CD4-positive, alpha-beta memory T cell (primary cell): Measurements from ENCODE around the gene GALNTL6. TPM values are rescaled to one million over a fixed set of nuclear protein-coding genes. Genes with fewer than 3 reads are reported as not detected.

Source experiments
- CTCF ChIA-PET: fragments of 350-600 bp; sonication (Branson Sonifier 250); formaldehyde crosslinking; loops from one replicate; lab custom pipeline; 2021; ENCODE audit warnings: inconsistent platforms; ENCODE audit not compliant: partially characterized antibody; lab: Charles Lee
- POLR2A ChIA-PET: fragments of 350-600 bp; sonication (Branson Sonifier 250); formaldehyde crosslinking; loops from one replicate; lab custom pipeline; 2021; ENCODE audit not compliant: partially characterized antibody; lab: Charles Lee
- DNase-seq, 5 donors: peaks; one replicate each; pipeline versions ENCODE4 v3.0.0 to v3.0.0-alpha.2; 2020 to 2022; ENCODE audit warnings: mixed read lengths in 1 of 5
- H3K27ac ChIP-seq: one replicate; pipeline ENCODE4 v1.7.0; 2013; ENCODE audit warnings: low read depth, low read length
- H3K27me3 ChIP-seq: 2 replicates; pipeline ENCODE4 v1.7.0; 2013; ENCODE audit warnings: mild to moderate bottlenecking, low read length, moderate library complexity; ENCODE audit not compliant: insufficient read depth
- H3K36me3 ChIP-seq: 2 replicates; pipeline ENCODE4 v1.7.0; 2013; ENCODE audit warnings: mild to moderate bottlenecking, low read length, moderate library complexity; ENCODE audit not compliant: insufficient read depth
- H3K4me1 ChIP-seq: 2 replicates; pipeline ENCODE4 v1.7.0; 2013; ENCODE audit warnings: mild to moderate bottlenecking, low read length, moderate library complexity; ENCODE audit not compliant: insufficient read depth
- H3K4me3 ChIP-seq, 2 donors: one replicate each; pipeline ENCODE4 v1.7.0; 2013; ENCODE audit warnings: low read length in 2 of 2, mild to moderate bottlenecking in 1 of 2
- H3K9me3 ChIP-seq, 2 donors: one replicate each; pipeline ENCODE4 v1.7.0; 2013; ENCODE audit warnings: low read length in 2 of 2, control low read depth in 1 of 2; ENCODE audit not compliant: control insufficient read depth in 1 of 2
- H3K27ac Mint-ChIP-seq, 7 donors: one replicate each; pipeline ENCODE4 v1.8.0; 2020 to 2021; ENCODE audit warnings: mixed read lengths in 7 of 7, mild to moderate bottlenecking in 6 of 7, inconsistent platforms in 3 of 7, moderate library complexity in 3 of 7
- H3K27me3 Mint-ChIP-seq, 2 donors: one replicate each; pipeline ENCODE4 v1.8.0; 2020 to 2021; ENCODE audit warnings: mixed read lengths in 2 of 2
- H3K36me3 Mint-ChIP-seq, 2 donors: one replicate each; pipeline ENCODE4 v1.8.0; 2020 to 2021; ENCODE audit warnings: mixed read lengths in 2 of 2, inconsistent platforms in 1 of 2, mild to moderate bottlenecking in 1 of 2
- H3K4me1 Mint-ChIP-seq, 4 donors: one replicate each; pipeline ENCODE4 v1.8.0; 2020 to 2021; ENCODE audit warnings: mixed read lengths in 4 of 4, mild to moderate bottlenecking in 1 of 4
- H3K4me3 Mint-ChIP-seq, 8 donors: one replicate each; pipeline ENCODE4 v1.8.0; 2020 to 2021; ENCODE audit warnings: mixed read lengths in 8 of 8, mild to moderate bottlenecking in 7 of 8, moderate library complexity in 6 of 8, inconsistent platforms in 3 of 8
- H3K9me3 Mint-ChIP-seq, 8 donors: one replicate each; pipeline ENCODE4 v1.8.0; 2020 to 2021; ENCODE audit warnings: mixed read lengths in 8 of 8, mild to moderate bottlenecking in 5 of 8, inconsistent platforms in 3 of 8, moderate library complexity in 1 of 8
- intact Hi-C: fragments of 100-400 bp; cut with micrococcal nuclease; formaldehyde crosslinking; loops from one replicate; pipeline ENCODE4 v1.15.1; 2023
- polyA plus RNA-seq, 2 donors: library from polyadenylated mRNA; unstranded; fragments of 300-500 nt; fragmentation: Illumina TruSeq; gene quantifications; one replicate each; pipeline ENCODE4 v1.2.3, GENCODE V29; 2021
- total RNA-seq, 2 experiments: library from RNA; stranded (reverse); gene quantifications; one replicate each; pipeline ENCODE4 v1.2.3, GENCODE V29; 2021

The GALNTL6 gene
- total and polyA plus RNA-seq, 4 experiments from 2014 or later, result not detected

- Histone ChIP-seq H3K9me3 (no peaks in the 10 kb centered on the region), H3K36me3 (no peaks in the 10 kb centered on the region), H3K4me3 (no peak overlapping the region), H3K4me1 (no peaks in the 10 kb centered on the region), H3K27ac (no peak overlapping the region), H3K27me3 (no peaks in the 10 kb centered on the region)
- DNase-seq, result no peak
- peaks cover 0 to 2% of the 10 kb centered on the region in 2 donors for H3K27me3 Mint-ChIP-seq
- no peaks in the 10 kb centered on the region for H3K4me1 Mint-ChIP-seq
- peaks cover 0 to 2% (median 0%) of the 10 kb centered on the region in 8 donors for H3K9me3 Mint-ChIP-seq
- ChIA-PET CTCF (no interaction called here), POLR2A (no interaction called here)
- no peaks in the 10 kb centered on the region for H3K36me3 Mint-ChIP-seq
- intact Hi-C loops, result no loop called here
- H3K4me3 Mint-ChIP-seq, result no peak overlapping the region
- H3K27ac Mint-ChIP-seq, result no peak overlapping the region
Observed at GRCh38 chr4:172851534-172851933, 1038.3 kb downstream of the GALNTL6 start.

GRCh38 chr4:172857026-172857425 lies 1043.8 kb downstream of the GALNTL6 start:
- POLR2A ChIA-PET, result no interaction called here
- H3K27ac Mint-ChIP-seq, result no peak overlapping the region

GRCh38 chr4:172858731-172859230 lies 1045.6 kb downstream of the GALNTL6 start:
- Histone ChIP-seq H3K36me3 (no peaks in the 10 kb centered on the region), H3K27ac (no peak overlapping the region), H3K27me3 (no peaks in the 10 kb centered on the region), H3K9me3 (no peaks in the 10 kb centered on the region), H3K4me1 (no peaks in the 10 kb centered on the region), H3K4me3 (no peak overlapping the region)
- Mint-ChIP-seq H3K9me3 (peaks cover 0 to 6% (median 2%) of the 10 kb centered on the region in 8 donors), H3K27me3 (peaks cover 2 to 3% of the 10 kb centered on the region in 2 donors), H3K27ac (no peak overlapping the region), H3K4me3 (no peak overlapping the region), H3K36me3 (no peaks in the 10 kb centered on the region), H3K4me1 (no peaks in the 10 kb centered on the region)
- CTCF ChIA-PET, result no interaction called here
- intact Hi-C loops, result no loop called here
- no peak for DNase-seq
- POLR2A ChIA-PET, result no interaction called here

More at GRCh38 chr4:172857026-172857425, 1043.8 kb downstream of the GALNTL6 start:
- H3K27me3 Mint-ChIP-seq, result peaks cover 2 to 3% of the 10 kb centered on the region in 2 donors
- no peak overlapping the region for H3K4me3 ChIP-seq
- no peaks in the 10 kb centered on the region for H3K36me3 ChIP-seq
- H3K36me3 Mint-ChIP-seq, result no peaks in the 10 kb centered on the region
- no peak overlapping the region for H3K4me3 Mint-ChIP-seq
- intact Hi-C loops, result no loop called here
- no peaks in the 10 kb centered on the region for H3K4me1 ChIP-seq
- no peaks in the 10 kb centered on the region for H3K4me1 Mint-ChIP-seq
- H3K27me3 ChIP-seq, result no peaks in the 10 kb centered on the region
- DNase-seq, result no peak
- CTCF ChIA-PET, result no interaction called here
- H3K9me3 ChIP-seq, result no peaks in the 10 kb centered on the region
- peaks cover 0 to 5% (median under 1%) of the 10 kb centered on the region in 8 donors for H3K9me3 Mint-ChIP-seq
- no peak overlapping the region for H3K27ac ChIP-seq

GRCh38 chr4:172865103-172865502 lies 1051.9 kb downstream of the GALNTL6 start:
- H3K36me3 Mint-ChIP-seq, result no peaks in the 10 kb centered on the region
- Histone ChIP-seq H3K4me3 (no peak overlapping the region), H3K27ac (no peak overlapping the region), H3K27me3 (no peaks in the 10 kb centered on the region), H3K9me3 (no peaks in the 10 kb centered on the region), H3K36me3 (no peaks in the 10 kb centered on the region), H3K4me1 (no peaks in the 10 kb centered on the region)
- POLR2A ChIA-PET, result no interaction called here
- CTCF ChIA-PET, result no interaction called here
- H3K27ac Mint-ChIP-seq, result no peak overlapping the region
- peaks cover 0 to 14% (median 2%) of the 10 kb centered on the region in 8 donors for H3K9me3 Mint-ChIP-seq
- H3K4me3 Mint-ChIP-seq, result no peak overlapping the region
- no peaks in the 10 kb centered on the region for H3K4me1 Mint-ChIP-seq
- intact Hi-C loops, result no loop called here
- no peak for DNase-seq
- no peaks in the 10 kb centered on the region for H3K27me3 Mint-ChIP-seq

- no peaks in the 10 kb centered on the region for H3K4me1 ChIP-seq
- H3K36me3 ChIP-seq, result no peaks in the 10 kb centered on the region
- no peaks in the 10 kb centered on the region for H3K9me3 ChIP-seq
- DNase-seq, result no peak
- Mint-ChIP-seq H3K36me3 (no peaks in the 10 kb centered on the region), H3K4me1 (no peaks in the 10 kb centered on the region), H3K27ac (no peak overlapping the region), H3K9me3 (peaks cover 0 to 14% (median 2%) of the 10 kb centered on the region in 8 donors), H3K27me3 (no peaks in the 10 kb centered on the region), H3K4me3 (no peak overlapping the region)
- no peaks in the 10 kb centered on the region for H3K27me3 ChIP-seq
- no peak overlapping the region for H3K27ac ChIP-seq
- intact Hi-C loops, result no loop called here
- ChIA-PET CTCF (no interaction called here), POLR2A (no interaction called here)
- no peak overlapping the region for H3K4me3 ChIP-seq
Observed at GRCh38 chr4:172865531-172866127, 1052.4 kb downstream of the GALNTL6 start.

GRCh38 chr4:172866421-172866820 lies 1053.2 kb downstream of the GALNTL6 start:
- H3K4me1 Mint-ChIP-seq, result no peaks in the 10 kb centered on the region
- Histone ChIP-seq H3K4me1 (no peaks in the 10 kb centered on the region), H3K27me3 (no peaks in the 10 kb centered on the region), H3K9me3 (no peaks in the 10 kb centered on the region), H3K4me3 (no peak overlapping the region), H3K36me3 (no peaks in the 10 kb centered on the region), H3K27ac (no peak overlapping the region)
- ChIA-PET POLR2A (no interaction called here), CTCF (no interaction called here)
- no peak overlapping the region for H3K4me3 Mint-ChIP-seq
- no peaks in the 10 kb centered on the region for H3K36me3 Mint-ChIP-seq
- H3K27ac Mint-ChIP-seq, result no peak overlapping the region
- DNase-seq, result no peak
- H3K9me3 Mint-ChIP-seq, result peaks cover 0 to 14% (median 2%) of the 10 kb centered on the region in 8 donors
- intact Hi-C loops, result no loop called here
- H3K27me3 Mint-ChIP-seq, result no peaks in the 10 kb centered on the region

GRCh38 chr4:172867835-172868234 lies 1054.6 kb downstream of the GALNTL6 start:
- Mint-ChIP-seq H3K4me1 (no peaks in the 10 kb centered on the region), H3K27ac (no peak overlapping the region), H3K9me3 (peaks cover 0 to 9% (median 0%) of the 10 kb centered on the region in 8 donors), H3K4me3 (no peak overlapping the region), H3K36me3 (no peaks in the 10 kb centered on the region), H3K27me3 (no peaks in the 10 kb centered on the region)
- no peaks in the 10 kb centered on the region for H3K27me3 ChIP-seq
- DNase-seq, result no peak
- H3K9me3 ChIP-seq, result no peaks in the 10 kb centered on the region
- H3K27ac ChIP-seq, result no peak overlapping the region
- no peaks in the 10 kb centered on the region for H3K4me1 ChIP-seq
- intact Hi-C loops, result no loop called here
- POLR2A ChIA-PET, result no interaction called here
- H3K36me3 ChIP-seq, result no peaks in the 10 kb centered on the region
- CTCF ChIA-PET, result no interaction called here
- no peak overlapping the region for H3K4me3 ChIP-seq
